ENCODE results near the gene SCP2D1. TPM values are rescaled to one million over a fixed set of nuclear protein-coding genes. Genes with fewer than 3 reads are reported as not detected.

Gene SCP2D1
- total and polyA plus RNA-seq, 2 experiments from 2014 or later = not detected

GRCh38 chr20:18801516-18801915 is 12.1 kb upstream of the SCP2D1 start (continued):
- no peak for TF ChIP-seq CTCF (conservative IDR thresholded peaks at IDR 0.05; ENCODE audit: low read depth in 2 of 2)
- no peak for TF ChIP-seq STAT1 (IDR thresholded peaks at IDR 0.05; ENCODE audit: unreplicated experiment)

- Mint-ChIP-seq H3K9me3 (no peaks in the 10 kb centered on the region), H3K4me1 (no peaks in the 10 kb centered on the region; the same call in 2 of the 3 replicates), H3K27me3 (ENCODE audit: insufficient read depth, low read depth, poor library complexity) (peaks cover 2% of the 10 kb centered on the region), H3K36me3 (ENCODE audit: low read depth) (no peaks in the 10 kb centered on the region), H3K27ac (no peak overlapping the region), H3K4me3 (no peak overlapping the region)
- H3K27me3 ChIP-seq (ENCODE audit: insufficient read depth) = no peaks in the 10 kb centered on the region
- H3K27ac ChIP-seq (ENCODE audit: low read depth) = no peak overlapping the region
- H4K20me1 ChIP-seq (replicated peaks; ENCODE audit: insufficient read depth) = no peaks in the 10 kb centered on the region
- H3K4me3 ChIP-seq = no peak overlapping the region
- DNase-seq (ENCODE audit: low spot score) (no peak), ATAC-seq (no peak)
- no peaks in the 10 kb centered on the region for H3F3A ChIP-seq (replicated peaks; ENCODE audit: low read depth)
- H3K9me2 ChIP-seq (ENCODE audit: insufficient read depth) = peaks cover 12% of the 10 kb centered on the region; the same call in 1 of the 2 replicates
- H3K36me3 ChIP-seq (ENCODE audit: insufficient read depth) = no peaks in the 10 kb centered on the region
- H3K4me2 ChIP-seq = no peak overlapping the region
- no peaks in the 10 kb centered on the region for H3K79me2 ChIP-seq (replicated peaks; ENCODE audit: insufficient read depth)
- H2AFZ ChIP-seq = no peak overlapping the region
- H3K4me1 ChIP-seq (ENCODE audit: insufficient read depth) = no peaks in the 10 kb centered on the region
- TF ChIP-seq EZH2phosphoT487 (IDR thresholded peaks at IDR 0.05; ENCODE audit: unreplicated experiment) (no peak), CTCF (conservative IDR thresholded peaks at IDR 0.05; ENCODE audit: low read depth in 2 of 2) (no peak), NANOG (IDR thresholded peaks at IDR 0.05; ENCODE audit: borderline replicate concordance) (no peak), STAT1 (IDR thresholded peaks at IDR 0.05; ENCODE audit: unreplicated experiment) (no peak), ZNF462 (CRISPR knock-in tag; IDR thresholded peaks at IDR 0.05) (no peak), JUNB (IDR thresholded peaks at IDR 0.05; ENCODE audit: unreplicated experiment) (no peak), ETS1 (IDR thresholded peaks at IDR 0.05) (no peak), ZNF331 (CRISPR knock-in tag; IDR thresholded peaks at IDR 0.05; ENCODE audit: low read depth) (no peak), ZNF114 (CRISPR knock-in tag; IDR thresholded peaks at IDR 0.05) (no peak), EZH2 (IDR thresholded peaks at IDR 0.05; ENCODE audit: low read depth, unreplicated experiment) (no peak), POLR2AphosphoS5 (IDR thresholded peaks at IDR 0.05; ENCODE audit: low read depth) (no peak), CREB1 (CRISPR knock-in tag; IDR thresholded peaks at IDR 0.05; ENCODE audit: low read depth) (no peak)
Observed at GRCh38 chr20:18802012-18802634, 11.5 kb upstream of the SCP2D1 start.

Data from GM23338 (cell line).